Bronchial epithelial cell (primary cell): ENCODE results near the gene CCL14. TPM values are rescaled to one million over a fixed set of nuclear protein-coding genes. Genes with fewer than 3 reads are reported as not detected.
A peak's percentile ranks its signal among the peaks of the same experiment; 100 is the strongest.

ENCODE experiments used
- DNase-seq: peaks from one replicate; pipeline ENCODE4 v3.0.0-alpha.2; 2010; ENCODE audit warnings: low read depth
- FAIRE-seq: peaks from 2 replicates; lab custom pipeline; 2011; peaks lifted over from hg19 to GRCh38; lab: Jason Lieb, UNC
- H3K27me3 ChIP-seq: 2 replicates; pipeline ENCODE4 v1.5.1; 2011; ENCODE audit warnings: low read length; ENCODE audit not compliant: control insufficient read depth, insufficient read depth
- H3K36me3 ChIP-seq: 2 replicates; pipeline ENCODE4 v1.5.1; 2011; ENCODE audit warnings: low read length; ENCODE audit not compliant: control insufficient read depth, insufficient read depth
- H3K4me3 ChIP-seq: 2 replicates; pipeline ENCODE4 v1.5.1; 2011; ENCODE audit warnings: mild to moderate bottlenecking, low read depth, low read length, control low read depth
- total RNA-seq: library from RNA; depleted of rRNA; stranded (reverse); fragments of >200 nt; gene quantifications from 2 replicates; pipeline ENCODE4 v1.2.1, GENCODE V29; 2014
- TF ChIP-seq, protein P1 (sequence below): IDR thresholded peaks from 2 replicates; pipeline ENCODE4 v1.5.1; 2011; ENCODE audit warnings: mild to moderate bottlenecking, moderate library complexity, low read length, control low read depth, inconsistent platforms; ENCODE audit not compliant: insufficient read depth, severe bottlenecking

CCL14 gene
- total RNA-seq, 1 donor from 2014 or later, result not detected

DNA sequence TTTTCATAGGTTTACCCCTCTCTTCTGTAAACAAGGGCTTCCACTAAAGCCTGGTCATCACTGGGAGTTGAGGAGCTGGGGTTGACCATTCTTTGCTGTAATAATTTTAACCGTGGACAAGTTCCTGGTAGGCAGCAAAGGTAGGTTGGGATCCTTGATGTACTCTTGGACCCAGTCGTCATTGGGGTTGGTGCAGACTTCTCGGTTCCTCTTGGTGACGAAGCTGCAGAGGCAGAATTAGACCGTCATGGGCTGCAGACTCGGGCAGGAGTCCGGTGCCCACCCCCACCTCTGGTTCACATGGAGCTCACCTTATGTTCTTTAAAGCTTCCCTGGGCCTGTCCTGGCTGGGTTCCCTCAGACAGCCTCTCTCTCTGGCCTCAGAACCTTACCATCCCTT, 9.0 kb downstream of the CCL14 start:
- DNase-seq, result no peak

DNA sequence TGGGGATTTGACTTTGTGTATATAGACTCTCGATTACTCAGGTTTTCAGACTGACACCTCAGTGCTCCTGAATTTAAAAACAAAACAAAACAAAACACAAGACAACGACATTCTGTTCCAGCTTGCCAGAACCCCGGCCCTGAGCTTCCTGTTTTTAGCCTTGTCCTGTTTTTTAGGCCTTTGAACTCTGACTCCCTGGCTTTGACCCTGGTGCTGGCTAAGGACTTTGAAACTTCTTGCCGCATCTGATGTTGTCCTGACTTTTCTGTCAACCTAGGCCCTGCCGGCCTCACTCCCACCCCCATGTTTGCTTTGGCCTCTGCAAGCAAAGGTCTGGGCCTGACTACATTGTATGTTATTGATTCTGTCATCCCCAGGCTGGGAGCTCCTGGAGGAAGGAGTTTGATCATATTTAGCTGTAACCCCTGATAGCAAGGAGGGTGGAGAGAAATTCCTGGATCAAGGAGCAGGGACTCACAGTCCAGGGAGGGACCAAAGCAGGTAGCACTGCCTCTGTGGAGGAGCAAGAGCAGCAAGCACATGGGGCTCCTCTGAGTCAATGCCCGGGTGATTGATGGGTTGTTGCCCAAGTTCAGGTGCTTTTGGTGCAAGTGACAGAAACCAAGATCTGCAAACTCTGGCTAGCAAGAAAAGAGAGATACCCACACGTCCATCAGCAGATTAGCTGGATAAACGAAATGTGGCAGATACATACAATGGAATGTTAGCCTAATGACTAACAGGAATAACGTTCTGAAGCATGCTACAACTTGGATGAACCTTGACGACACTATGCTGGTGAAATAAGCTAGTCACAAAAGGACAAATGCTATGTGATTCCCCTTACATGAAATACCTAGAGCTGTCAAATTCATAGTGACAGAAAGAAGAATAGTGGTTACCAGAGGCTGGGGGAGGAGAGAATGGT, 12.9 kb downstream of the CCL14 start:
- FAIRE-seq (no peak), DNase-seq (peak; percentile 95)
- H3K4me3 ChIP-seq, result no peak overlapping the region

More for the DNA sequence above, 9.0 kb downstream of the CCL14 start:
- FAIRE-seq, result no peak
- H3K27me3 ChIP-seq, result no peaks in the 10 kb centered on the region
- TF ChIP-seq, protein P1, sequence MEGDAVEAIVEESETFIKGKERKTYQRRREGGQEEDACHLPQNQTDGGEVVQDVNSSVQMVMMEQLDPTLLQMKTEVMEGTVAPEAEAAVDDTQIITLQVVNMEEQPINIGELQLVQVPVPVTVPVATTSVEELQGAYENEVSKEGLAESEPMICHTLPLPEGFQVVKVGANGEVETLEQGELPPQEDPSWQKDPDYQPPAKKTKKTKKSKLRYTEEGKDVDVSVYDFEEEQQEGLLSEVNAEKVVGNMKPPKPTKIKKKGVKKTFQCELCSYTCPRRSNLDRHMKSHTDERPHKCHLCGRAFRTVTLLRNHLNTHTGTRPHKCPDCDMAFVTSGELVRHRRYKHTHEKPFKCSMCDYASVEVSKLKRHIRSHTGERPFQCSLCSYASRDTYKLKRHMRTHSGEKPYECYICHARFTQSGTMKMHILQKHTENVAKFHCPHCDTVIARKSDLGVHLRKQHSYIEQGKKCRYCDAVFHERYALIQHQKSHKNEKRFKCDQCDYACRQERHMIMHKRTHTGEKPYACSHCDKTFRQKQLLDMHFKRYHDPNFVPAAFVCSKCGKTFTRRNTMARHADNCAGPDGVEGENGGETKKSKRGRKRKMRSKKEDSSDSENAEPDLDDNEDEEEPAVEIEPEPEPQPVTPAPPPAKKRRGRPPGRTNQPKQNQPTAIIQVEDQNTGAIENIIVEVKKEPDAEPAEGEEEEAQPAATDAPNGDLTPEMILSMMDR, result no peak
- no peak overlapping the region for H3K4me3 ChIP-seq
- no peaks in the 10 kb centered on the region for H3K36me3 ChIP-seq

DNA sequence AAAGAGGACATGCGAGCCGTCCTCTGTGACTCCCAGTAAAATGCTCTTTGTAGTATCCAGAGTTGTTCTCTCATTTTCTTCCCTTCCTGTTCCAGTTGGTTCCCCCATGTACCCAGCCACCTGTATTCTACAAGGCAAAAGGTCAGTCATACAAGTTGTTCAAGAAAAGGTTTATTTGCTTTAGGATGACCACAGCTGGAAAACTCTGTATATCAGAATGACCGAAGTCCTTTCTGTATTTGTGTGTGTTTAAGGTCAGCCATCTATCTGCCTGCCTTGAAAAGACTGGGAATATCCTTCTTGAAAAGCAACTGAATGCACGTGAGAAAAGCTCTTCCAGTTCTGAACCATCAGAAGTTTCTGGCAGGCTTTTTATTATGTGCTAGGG, 13.6 kb downstream of the CCL14 start:
- FAIRE-seq (no peak), DNase-seq (no peak)
- no peak overlapping the region for H3K4me3 ChIP-seq
- TF ChIP-seq, protein P1, result no peak
- no peaks in the 10 kb centered on the region for H3K36me3 ChIP-seq
- H3K27me3 ChIP-seq, result no peaks in the 10 kb centered on the region

More for the DNA sequence above, 12.9 kb downstream of the CCL14 start:
- H3K27me3 ChIP-seq, result no peaks in the 10 kb centered on the region
- TF ChIP-seq, protein P1, result no peak
- no peaks in the 10 kb centered on the region for H3K36me3 ChIP-seq

DNA sequence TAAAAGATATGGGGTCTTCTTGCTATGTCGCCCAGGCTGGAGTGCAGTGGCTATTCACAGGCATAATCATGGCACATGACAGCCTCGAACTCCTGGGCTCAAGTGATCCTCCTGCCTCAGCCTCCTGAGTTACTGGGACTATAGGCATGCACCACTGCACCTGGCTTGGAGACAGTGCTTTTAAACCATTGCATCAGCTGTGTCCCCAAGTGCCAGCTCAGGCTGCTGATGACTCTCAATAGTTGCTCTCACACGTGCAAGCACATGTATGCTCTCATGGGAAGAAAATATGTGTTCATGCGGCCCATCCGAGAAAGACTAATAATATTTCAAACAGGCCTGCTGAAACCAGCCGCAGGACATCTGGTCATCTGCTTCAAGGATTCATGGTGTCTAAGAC, 14.0 kb downstream of the CCL14 start:
- TF ChIP-seq, protein P1, result no peak
- H3K27me3 ChIP-seq, result no peaks in the 10 kb centered on the region
- no peak for DNase-seq
- H3K4me3 ChIP-seq, result no peak overlapping the region
- H3K36me3 ChIP-seq, result no peaks in the 10 kb centered on the region
- no peak for FAIRE-seq

DNA sequence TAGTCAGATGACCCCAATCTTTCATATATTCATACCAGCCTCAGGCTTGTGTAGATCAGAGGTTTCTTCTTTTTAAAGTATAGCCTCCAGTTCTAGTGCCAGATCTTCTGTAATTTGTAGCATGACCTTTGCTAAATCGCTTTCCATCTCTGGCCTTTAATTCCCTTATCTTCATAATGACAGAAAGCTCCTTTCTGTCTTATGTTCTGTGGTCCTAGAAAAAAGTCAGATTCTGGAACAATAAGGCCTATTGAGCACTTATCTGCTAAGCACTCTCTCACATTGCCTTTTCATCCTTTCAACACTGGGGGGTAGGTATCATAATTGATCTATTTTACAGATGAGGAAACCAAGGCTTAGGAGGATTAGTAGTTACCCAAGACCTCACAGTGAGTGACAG, 14.5 kb downstream of the CCL14 start:
- Histone ChIP-seq H3K4me3 (no peak overlapping the region), H3K36me3 (no peaks in the 10 kb centered on the region), H3K27me3 (no peaks in the 10 kb centered on the region)
- TF ChIP-seq, protein P1, result no peak
- FAIRE-seq, result no peak
- DNase-seq, result no peak
